CD4-positive, alpha-beta memory T cell (primary cell): ENCODE data around the gene MAN2B1. TPM values are rescaled to one million over a fixed set of nuclear protein-coding genes. Genes with fewer than 3 reads are reported as not detected.

Experiments used
- CTCF ChIA-PET: fragments of 350-600 bp; sonication (Branson Sonifier 250); formaldehyde crosslinking; loops from one replicate; lab custom pipeline; 2021; ENCODE audit warnings: inconsistent platforms; ENCODE audit not compliant: partially characterized antibody; lab: Charles Lee
- POLR2A ChIA-PET: fragments of 350-600 bp; sonication (Branson Sonifier 250); formaldehyde crosslinking; loops from one replicate; lab custom pipeline; 2021; ENCODE audit not compliant: partially characterized antibody; lab: Charles Lee
- DNase-seq, 5 donors: peaks; one replicate each; pipeline versions ENCODE4 v3.0.0 to v3.0.0-alpha.2; 2020 to 2022; ENCODE audit warnings: mixed read lengths in 1 of 5
- H3K27ac ChIP-seq: one replicate; pipeline ENCODE4 v1.7.0; 2013; ENCODE audit warnings: low read depth, low read length
- H3K27me3 ChIP-seq: 2 replicates; pipeline ENCODE4 v1.7.0; 2013; ENCODE audit warnings: mild to moderate bottlenecking, low read length, moderate library complexity; ENCODE audit not compliant: insufficient read depth
- H3K36me3 ChIP-seq: 2 replicates; pipeline ENCODE4 v1.7.0; 2013; ENCODE audit warnings: mild to moderate bottlenecking, low read length, moderate library complexity; ENCODE audit not compliant: insufficient read depth
- H3K4me1 ChIP-seq: 2 replicates; pipeline ENCODE4 v1.7.0; 2013; ENCODE audit warnings: mild to moderate bottlenecking, low read length, moderate library complexity; ENCODE audit not compliant: insufficient read depth
- H3K4me3 ChIP-seq, 2 donors: one replicate each; pipeline ENCODE4 v1.7.0; 2013; ENCODE audit warnings: low read length in 2 of 2, mild to moderate bottlenecking in 1 of 2
- H3K9me3 ChIP-seq, 2 donors: one replicate each; pipeline ENCODE4 v1.7.0; 2013; ENCODE audit warnings: low read length in 2 of 2, control low read depth in 1 of 2; ENCODE audit not compliant: control insufficient read depth in 1 of 2
- H3K27ac Mint-ChIP-seq, 7 donors: one replicate each; pipeline ENCODE4 v1.8.0; 2020 to 2021; ENCODE audit warnings: mixed read lengths in 7 of 7, mild to moderate bottlenecking in 6 of 7, inconsistent platforms in 3 of 7, moderate library complexity in 3 of 7
- H3K27me3 Mint-ChIP-seq, 2 donors: one replicate each; pipeline ENCODE4 v1.8.0; 2020 to 2021; ENCODE audit warnings: mixed read lengths in 2 of 2
- H3K36me3 Mint-ChIP-seq, 2 donors: one replicate each; pipeline ENCODE4 v1.8.0; 2020 to 2021; ENCODE audit warnings: mixed read lengths in 2 of 2, inconsistent platforms in 1 of 2, mild to moderate bottlenecking in 1 of 2
- H3K4me1 Mint-ChIP-seq, 4 donors: one replicate each; pipeline ENCODE4 v1.8.0; 2020 to 2021; ENCODE audit warnings: mixed read lengths in 4 of 4, mild to moderate bottlenecking in 1 of 4
- H3K4me3 Mint-ChIP-seq, 8 donors: one replicate each; pipeline ENCODE4 v1.8.0; 2020 to 2021; ENCODE audit warnings: mixed read lengths in 8 of 8, mild to moderate bottlenecking in 7 of 8, moderate library complexity in 6 of 8, inconsistent platforms in 3 of 8
- H3K9me3 Mint-ChIP-seq, 8 donors: one replicate each; pipeline ENCODE4 v1.8.0; 2020 to 2021; ENCODE audit warnings: mixed read lengths in 8 of 8, mild to moderate bottlenecking in 5 of 8, inconsistent platforms in 3 of 8, moderate library complexity in 1 of 8
- intact Hi-C: fragments of 100-400 bp; cut with micrococcal nuclease; formaldehyde crosslinking; loops from one replicate; pipeline ENCODE4 v1.15.1; 2023
- polyA plus RNA-seq, 2 donors: library from polyadenylated mRNA; unstranded; fragments of 300-500 nt; fragmentation: Illumina TruSeq; gene quantifications; one replicate each; pipeline ENCODE4 v1.2.3, GENCODE V29; 2021
- total RNA-seq, 2 experiments: library from RNA; stranded (reverse); gene quantifications; one replicate each; pipeline ENCODE4 v1.2.3, GENCODE V29; 2021

The MAN2B1 gene
- total and polyA plus RNA-seq, 4 experiments from 2014 or later = 45.0 to 141 (median 106) TPM

DNA sequence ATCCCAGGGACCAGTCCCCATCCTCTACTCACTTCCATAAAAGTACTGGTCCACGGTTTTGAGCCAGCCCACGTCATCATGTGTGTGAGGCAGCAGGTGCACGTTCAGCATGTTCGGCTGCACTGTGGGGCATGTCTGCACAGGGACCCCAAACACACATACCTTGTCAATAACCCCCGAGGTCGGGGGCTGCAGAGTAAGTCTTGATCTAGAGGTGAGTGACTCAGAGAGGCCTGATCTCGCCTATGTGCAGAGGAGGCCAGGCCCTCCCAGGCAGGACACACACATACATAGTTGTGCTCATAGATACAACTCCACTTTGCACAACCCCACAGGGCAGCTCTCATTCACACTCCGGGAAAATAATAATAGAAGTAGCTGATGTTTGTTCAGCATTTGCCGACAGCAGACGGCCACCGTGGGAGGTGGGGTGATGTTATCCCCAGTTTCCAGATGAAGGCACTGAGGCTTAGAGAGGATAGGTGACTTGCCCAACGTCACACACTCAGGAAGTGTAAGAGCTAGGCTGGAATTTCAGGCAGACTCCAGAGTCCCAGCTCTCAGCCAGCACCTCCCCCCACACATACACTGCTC lies 774 bp downstream of the MAN2B1 start:
- Histone ChIP-seq H3K4me3 (peak overlapping the region; percentile 65 to 91), H3K4me1 (peaks cover 50% of the 10 kb centered on the region), H3K9me3 (no peaks in the 10 kb centered on the region), H3K27ac (peak overlapping the region; percentile 96), H3K36me3 (peaks cover 33% of the 10 kb centered on the region), H3K27me3 (no peaks in the 10 kb centered on the region)
- DNase-seq = no peak
- H3K27me3 Mint-ChIP-seq = no peaks in the 10 kb centered on the region
- intact Hi-C loops = loop anchor here (1.0 to 2.0 kb wide), 4 partner anchors 16 to 171 kb away; partner anchors contain the start of genes DHPS, ZNF490 and ZNF791
- peaks cover 15 to 42% of the 10 kb centered on the region in 2 donors for H3K36me3 Mint-ChIP-seq
- ChIA-PET POLR2A (interaction anchor here (0.6 to 2.5 kb wide), 11 partner anchors 10 to 170 kb away, joined by 3 to 11 read pairs (median 4); partner anchors contain the start of genes DHPS, GET3, JUNB and TRIR), CTCF (interaction anchor here (1.0 to 1.5 kb wide), 4 partner anchors 11 to 102 kb away, joined by 3 to 4 read pairs (median 4); partner anchors contain the start of gene DHPS)
- H3K4me3 Mint-ChIP-seq = peak overlapping the region; percentile 91 to 99 (median 94)
- H3K9me3 Mint-ChIP-seq = no peaks in the 10 kb centered on the region
- H3K4me1 Mint-ChIP-seq = peaks cover 24 to 69% (median 46%) of the 10 kb centered on the region in 4 donors
- peak overlapping the region; percentile 90 to 99 (median 97) for H3K27ac Mint-ChIP-seq

DNA sequence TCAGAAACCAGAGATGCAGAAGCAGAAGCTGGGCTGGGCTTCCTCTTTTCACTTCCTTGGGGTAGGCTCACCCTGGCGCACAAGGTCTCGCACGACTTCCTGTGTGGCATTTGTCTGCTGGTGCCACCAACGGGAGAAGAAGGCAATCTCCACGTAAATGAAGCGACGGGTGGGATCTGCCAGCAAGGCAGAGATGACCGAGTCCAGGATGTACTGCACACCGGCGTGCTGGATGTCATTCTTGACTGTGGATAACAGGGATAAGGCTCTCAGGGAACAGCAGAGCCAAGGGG lies 1.3 kb downstream of the MAN2B1 start:
- Mint-ChIP-seq H3K9me3 (no peaks in the 10 kb centered on the region), H3K27me3 (no peaks in the 10 kb centered on the region), H3K27ac (peak overlapping the region; percentile 90 to 99 (median 97)), H3K4me1 (peaks cover 22 to 64% (median 44%) of the 10 kb centered on the region in 4 donors), H3K4me3 (peak overlapping the region; percentile 91 to 99 (median 94)), H3K36me3 (peaks cover 19 to 42% of the 10 kb centered on the region in 2 donors)
- H3K9me3 ChIP-seq = no peaks in the 10 kb centered on the region
- no peaks in the 10 kb centered on the region for H3K27me3 ChIP-seq
- H3K36me3 ChIP-seq = peaks cover 36% of the 10 kb centered on the region
- CTCF ChIA-PET = interaction anchor here (1.4 to 1.5 kb wide), 2 partner anchors 95 to 101 kb away, joined by 3 read pairs; no protein-coding TSS in a partner anchor
- intact Hi-C loops = loop anchor here (1.0 kb wide), 1 partner anchor 16 kb away; the partner anchor contains the start of gene DHPS
- H3K27ac ChIP-seq = peak overlapping the region; percentile 96
- H3K4me1 ChIP-seq = peaks cover 45% of the 10 kb centered on the region
- peak overlapping the region; percentile 65 to 91 for H3K4me3 ChIP-seq
- peak; percentile 37 to 73 (median 54) for DNase-seq
- POLR2A ChIA-PET = interaction anchor here (1.0 to 2.5 kb wide), 5 partner anchors 14 to 126 kb away, joined by 3 to 11 read pairs (median 9); partner anchors contain the start of genes JUNB, TRIR, ZNF490 and ZNF791

DNA sequence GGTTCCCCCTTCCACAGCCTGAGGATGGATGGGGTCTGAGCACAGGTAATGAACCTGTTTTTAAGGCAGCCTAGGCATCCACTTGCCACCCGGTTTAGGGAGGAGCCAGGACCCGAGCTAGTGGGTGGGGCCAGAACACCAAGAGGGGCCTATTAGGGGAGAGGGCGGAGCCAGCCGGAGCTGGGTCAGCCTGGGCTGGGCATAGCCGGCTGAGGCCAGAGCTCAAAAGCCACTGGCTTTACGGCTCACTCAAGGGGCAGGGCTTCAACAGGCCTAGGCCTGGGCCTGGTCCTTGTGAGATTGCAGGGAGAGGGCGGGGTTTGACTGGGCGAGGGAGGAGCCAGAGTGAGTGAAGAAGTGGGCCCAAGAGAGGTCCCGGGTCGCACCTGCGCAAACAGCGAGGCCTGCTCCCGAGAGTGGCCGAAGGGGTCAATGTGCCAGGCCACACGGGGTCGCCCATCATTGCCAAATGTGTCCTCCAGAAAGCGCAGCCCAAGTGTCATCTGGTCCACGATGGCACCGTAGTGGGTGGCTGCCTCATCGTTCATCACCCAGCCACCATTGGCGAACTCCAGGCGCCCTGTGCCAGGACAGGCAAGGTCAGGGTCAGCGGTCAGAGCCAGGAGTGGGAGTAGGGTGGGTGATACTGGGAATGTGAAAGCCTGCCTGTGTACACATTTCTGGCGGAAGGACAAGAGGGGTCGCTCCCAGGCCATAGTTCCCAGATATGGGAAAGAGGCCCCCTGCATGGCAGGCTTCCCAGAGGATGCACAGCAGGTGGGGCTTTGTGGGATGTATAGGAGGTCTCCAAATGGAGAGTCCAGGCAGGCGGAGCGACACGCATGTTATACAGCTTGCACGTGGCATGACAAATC lies 1.9 kb downstream of the MAN2B1 start:
- ChIA-PET CTCF (interaction anchor here (0.6 to 1.5 kb wide), 5 partner anchors 10 to 182 kb away, joined by 3 to 4 read pairs (median 3); no protein-coding TSS in a partner anchor), POLR2A (interaction anchor here (1.0 to 2.5 kb wide), 2 partner anchors 15 to 54 kb away, joined by 3 to 11 read pairs; partner anchors contain the start of genes ZNF490 and ZNF791)
- Histone ChIP-seq H3K4me1 (peaks cover 40% of the 10 kb centered on the region), H3K9me3 (no peaks in the 10 kb centered on the region), H3K36me3 (peaks cover 40% of the 10 kb centered on the region), H3K27ac (peak overlapping the region; percentile 96), H3K27me3 (no peaks in the 10 kb centered on the region), H3K4me3 (no peak overlapping the region)
- intact Hi-C loops = loop anchor here (1.0 kb wide), 1 partner anchor 17 kb away; the partner anchor contains the start of gene DHPS
- Mint-ChIP-seq H3K9me3 (no peaks in the 10 kb centered on the region), H3K27ac (peak overlapping the region; percentile 90 to 99 (median 97)), H3K27me3 (no peaks in the 10 kb centered on the region), H3K4me1 (peaks cover 23 to 59% (median 42%) of the 10 kb centered on the region in 4 donors), H3K4me3 (peak overlapping the region; percentile 91 to 99 (median 94)), H3K36me3 (peaks cover 24 to 44% of the 10 kb centered on the region in 2 donors)
- DNase-seq = no peak

DNA sequence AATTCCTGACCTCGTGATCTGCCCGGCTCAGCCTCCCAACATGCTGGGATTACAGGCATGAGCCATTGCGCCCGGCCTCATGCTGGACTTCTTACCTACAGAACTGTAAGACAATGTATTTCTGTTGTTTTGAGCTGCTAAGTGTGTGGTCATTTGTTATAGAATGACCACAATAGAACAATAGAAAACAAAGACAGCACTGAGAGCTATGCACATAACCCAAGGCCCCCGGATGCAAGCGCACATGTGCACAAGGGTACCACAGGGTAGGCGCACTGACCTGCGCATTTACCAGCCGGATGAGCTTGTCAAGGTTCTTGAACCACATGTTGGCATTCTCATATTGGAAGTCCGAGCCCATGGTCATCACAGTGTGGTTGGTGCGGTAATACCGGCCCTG lies 5.6 kb downstream of the MAN2B1 start:
- DNase-seq = no peak
- H3K27me3 Mint-ChIP-seq = no peaks in the 10 kb centered on the region
- H3K9me3 ChIP-seq = no peaks in the 10 kb centered on the region
- H3K4me3 ChIP-seq = no peak overlapping the region
- H3K36me3 Mint-ChIP-seq = peaks cover 29 to 47% of the 10 kb centered on the region in 2 donors
- peaks cover 64% of the 10 kb centered on the region for H3K36me3 ChIP-seq
- H3K4me1 Mint-ChIP-seq = peaks cover 8 to 24% (median 18%) of the 10 kb centered on the region in 4 donors
- no peaks in the 10 kb centered on the region for H3K27me3 ChIP-seq
- no peak overlapping the region for H3K27ac Mint-ChIP-seq
- intact Hi-C loops = no loop called here
- no peaks in the 10 kb centered on the region for H3K9me3 Mint-ChIP-seq
- POLR2A ChIA-PET = no interaction called here
- H3K27ac ChIP-seq = no peak overlapping the region
- H3K4me1 ChIP-seq = peaks cover 17% of the 10 kb centered on the region
- CTCF ChIA-PET = interaction anchor here (1.1 to 1.2 kb wide), 2 partner anchors 16 to 21 kb away, joined by 3 to 5 read pairs; no protein-coding TSS in a partner anchor
- no peak overlapping the region for H3K4me3 Mint-ChIP-seq

- Histone ChIP-seq H3K36me3 (peaks cover 61% of the 10 kb centered on the region), H3K27ac (no peak overlapping the region), H3K4me1 (no peaks in the 10 kb centered on the region), H3K27me3 (no peaks in the 10 kb centered on the region), H3K4me3 (no peak overlapping the region), H3K9me3 (no peaks in the 10 kb centered on the region)
- POLR2A ChIA-PET = interaction anchor here (1.1 kb wide), 1 partner anchor 47 kb away, joined by 3 read pairs; the partner anchor contains the start of genes ZNF490 and ZNF791
- Mint-ChIP-seq H3K9me3 (no peaks in the 10 kb centered on the region), H3K27me3 (no peaks in the 10 kb centered on the region), H3K27ac (no peak overlapping the region), H3K4me3 (peak overlapping the region in 1 of 8 donors; percentile 36), H3K36me3 (peaks cover 37 to 47% of the 10 kb centered on the region in 2 donors), H3K4me1 (peaks cover 3 to 5% (median 5%) of the 10 kb centered on the region in 4 donors)
- intact Hi-C loops = no loop called here
- CTCF ChIA-PET = interaction anchor here (0.7 kb wide), 1 partner anchor 227 kb away, joined by 4 read pairs; no protein-coding TSS in a partner anchor
- no peak for DNase-seq
These were observed 8.6 kb downstream of the MAN2B1 start for GRCh38 chr19:12657966-12658365.

- no peaks in the 10 kb centered on the region for H3K9me3 Mint-ChIP-seq
- POLR2A ChIA-PET = no interaction called here
- Histone ChIP-seq H3K9me3 (no peaks in the 10 kb centered on the region), H3K4me1 (no peaks in the 10 kb centered on the region), H3K4me3 (no peak overlapping the region), H3K36me3 (peaks cover 56% of the 10 kb centered on the region), H3K27me3 (no peaks in the 10 kb centered on the region), H3K27ac (no peak overlapping the region)
- no peak for DNase-seq
- intact Hi-C loops = no loop called here
- no peak overlapping the region for H3K4me3 Mint-ChIP-seq
- CTCF ChIA-PET = interaction anchor here (0.7 kb wide), 1 partner anchor 228 kb away, joined by 4 read pairs; no protein-coding TSS in a partner anchor
- peaks cover 35 to 46% of the 10 kb centered on the region in 2 donors for H3K36me3 Mint-ChIP-seq
- H3K27me3 Mint-ChIP-seq = no peaks in the 10 kb centered on the region
- peaks cover 3 to 5% (median 5%) of the 10 kb centered on the region in 4 donors for H3K4me1 Mint-ChIP-seq
- no peak overlapping the region for H3K27ac Mint-ChIP-seq
These were observed 9.5 kb downstream of the MAN2B1 start for GRCh38 chr19:12656899-12657571.
